Measurements from ENCODE around the gene DCTPP1.

DNA sequence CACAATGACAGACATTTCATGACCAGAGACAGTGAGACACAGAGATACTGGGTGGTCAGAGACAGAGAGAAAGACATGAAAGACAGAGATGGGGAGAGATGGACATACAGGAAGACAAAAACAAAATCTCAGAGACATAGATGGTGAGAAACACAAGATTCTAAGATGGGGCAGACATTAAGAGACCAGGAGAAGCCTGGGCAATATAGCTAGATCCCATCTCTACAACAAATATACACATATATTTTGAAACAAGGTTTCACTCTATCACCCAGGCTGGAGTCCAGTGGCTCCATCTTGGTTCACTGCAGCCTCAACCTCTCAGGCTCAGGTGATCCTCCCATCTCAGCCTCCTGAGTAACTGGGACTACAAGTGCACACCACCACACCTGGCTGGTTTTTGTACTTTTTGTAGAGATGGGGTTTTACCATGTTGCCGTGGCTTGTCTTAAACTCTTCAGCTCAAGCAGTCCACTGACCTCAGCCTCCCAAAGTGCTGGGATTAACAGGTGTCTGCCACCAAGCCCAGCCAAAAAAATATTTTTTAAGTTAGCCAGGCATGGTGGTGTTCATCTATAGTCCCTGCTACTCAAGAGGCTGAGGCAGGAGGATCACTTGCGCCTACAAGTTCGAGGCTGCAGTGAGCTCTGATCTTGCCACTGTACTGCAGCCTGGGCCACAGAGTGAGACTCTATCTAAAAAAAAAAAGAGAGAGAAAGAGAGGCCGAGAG, 49.6 kb downstream of the DCTPP1 start:
- TF ChIP-seq CTCF (IDR thresholded peaks at IDR 0.05) (no peak), RFX5 (IDR thresholded peaks at IDR 0.05; ENCODE audit: low read length) (no peak), POLR2AphosphoS5 (IDR thresholded peaks at IDR 0.05; ENCODE audit: low read depth, low read length) (no peak), EP300 (IDR thresholded peaks at IDR 0.05; ENCODE audit: borderline replicate concordance in 1 of 2, low read depth in 1 of 2, low read length in 1 of 2) (no peak), USF1 (IDR thresholded peaks at IDR 0.05; ENCODE audit: borderline replicate concordance, low read depth) (no peak), FOXM1 (IDR thresholded peaks at IDR 0.05; ENCODE audit: low read depth) (no peak), SIN3A (IDR thresholded peaks at IDR 0.05; ENCODE audit: borderline replicate concordance, low read depth, low read length) (no peak), EZH2phosphoT487 (IDR thresholded peaks at IDR 0.05; ENCODE audit: borderline replicate concordance, low read depth) (no peak)
